RWPE1 (cell line): Measurements from ENCODE around the gene LRCH3.
A peak's percentile ranks its signal among the peaks of the same experiment; 100 is the strongest.
"Not testable (repeated sequence)": the region's sequence is repeated elsewhere in the genome, so short reads cannot be mapped to it uniquely, and the experiment has no call there.

Source experiments
- CTCF ChIA-PET: fragments of 350-600 bp; sonication (Branson Sonifier 250); formaldehyde crosslinking; extraction: SDS; loops from one replicate; lab custom pipeline; 2021; lab: Yijun Ruan, JAX
- POLR2A ChIA-PET: fragments of 400-600 bp; formaldehyde crosslinking; extraction: SDS; loops from one replicate; lab custom pipeline; 2020; ENCODE audit warnings: antibody characterized with exemption; ENCODE audit not compliant: low non-redundant PET; lab: Yijun Ruan, JAX
- DNase-seq: peaks from one replicate; pipeline ENCODE4 v3.0.0; 2012; ENCODE audit warnings: low spot score
- H3K27ac ChIP-seq: fragments of 450-650 bp; 2 replicates; pipeline ENCODE4 v1.5.1; 2017
- CTCF ChIP-seq: fragments of 450-650 bp; conservative IDR thresholded peaks from 2 replicates; pipeline ENCODE4 v1.5.1; 2017; ENCODE audit warnings: low read depth, mild to moderate bottlenecking

The LRCH3 gene

GRCh38 chr3:197882586-197882985 is 91.5 kb downstream of the LRCH3 start:
- H3K27ac ChIP-seq, result no peak overlapping the region
- ChIA-PET POLR2A (no interaction called here), CTCF (no interaction called here)
- no peak for DNase-seq
- TF ChIP-seq CTCF, result no peak

GRCh38 chr3:197883541-197883940 is 92.5 kb downstream of the LRCH3 start:
- no peak overlapping the region for H3K27ac ChIP-seq
- POLR2A ChIA-PET, result no interaction called here
- TF ChIP-seq CTCF, result no peak
- DNase-seq, result no peak
- CTCF ChIA-PET, result interaction anchor here (0.7 kb wide), 1 partner anchor 47 kb away, joined by 3 read pairs; no protein-coding TSS in a partner anchor

GRCh38 chr3:197884330-197884729 is 93.3 kb downstream of the LRCH3 start:
- POLR2A ChIA-PET, result not testable (repeated sequence)

GRCh38 chr3:197886052-197886451 is 95.0 kb downstream of the LRCH3 start:
- H3K27ac ChIP-seq, CTCF ChIA-PET, DNase-seq: not testable (repeated sequence)
- POLR2A ChIA-PET, result interaction anchor here (0.7 kb wide), 1 partner anchor 17 kb away, joined by 3 read pairs; no protein-coding TSS in a partner anchor

More at GRCh38 chr3:197884330-197884729, 93.3 kb downstream of the LRCH3 start:
- not testable (repeated sequence) for H3K27ac ChIP-seq, DNase-seq
- CTCF ChIA-PET, result interaction anchor here (0.6 to 0.7 kb wide), 2 partner anchors 42 to 48 kb away, joined by 3 read pairs; no protein-coding TSS in a partner anchor

GRCh38 chr3:197887430-197888053 is 96.5 kb downstream of the LRCH3 start:
- POLR2A ChIA-PET, result not testable (repeated sequence)

GRCh38 chr3:197888511-197888910 is 97.5 kb downstream of the LRCH3 start:
- ChIA-PET POLR2A (no interaction called here), CTCF (no interaction called here)
- TF ChIP-seq CTCF, result no peak
- no peak overlapping the region for H3K27ac ChIP-seq
- no peak for DNase-seq

More at GRCh38 chr3:197887430-197888053, 96.5 kb downstream of the LRCH3 start:
- CTCF ChIA-PET, DNase-seq, H3K27ac ChIP-seq: not testable (repeated sequence)

GRCh38 chr3:197889204-197889930 is 98.3 kb downstream of the LRCH3 start:
- CTCF ChIA-PET, result interaction anchor here (0.6 kb wide), 1 partner anchor 47 kb away, joined by 4 read pairs; no protein-coding TSS in a partner anchor
- no peak overlapping the region for H3K27ac ChIP-seq
- POLR2A ChIA-PET, result no interaction called here
- no peak for TF ChIP-seq CTCF
- peak; percentile 67 for DNase-seq

- POLR2A ChIA-PET, result no interaction called here
- H3K27ac ChIP-seq, result no peak overlapping the region
- no peak for DNase-seq
- no peak for TF ChIP-seq CTCF
- CTCF ChIA-PET, result interaction anchor here (0.7 to 1.0 kb wide), 2 partner anchors 10 to 15 kb away, joined by 4 to 6 read pairs; no protein-coding TSS in a partner anchor
These were observed 99.6 kb downstream of the LRCH3 start for GRCh38 chr3:197890693-197891092.
